ENCODE results near the gene PTPN14.
"Not testable (repeated sequence)": the region's sequence is repeated elsewhere in the genome, so short reads cannot be mapped to it uniquely, and the experiment has no call there.

Gene PTPN14

GRCh38 chr1:214540324-214540723 is 11.1 kb downstream of the PTPN14 start:
- DNase-seq = no peak

GRCh38 chr1:214538496-214538895 is 12.9 kb downstream of the PTPN14 start:
- no peak for DNase-seq

GRCh38 chr1:214537872-214538473 is 13.4 kb downstream of the PTPN14 start:
- DNase-seq = no peak

- DNase-seq = no peak
These were observed 14.2 kb downstream of the PTPN14 start for GRCh38 chr1:214537219-214537618.

- DNase-seq = no peak
These were observed 19.3 kb downstream of the PTPN14 start for GRCh38 chr1:214532070-214532469.

GRCh38 chr1:214525535-214526019 is 25.8 kb downstream of the PTPN14 start:
- no peak for DNase-seq

- DNase-seq = no peak
These were observed 26.6 kb downstream of the PTPN14 start for GRCh38 chr1:214524824-214525223.

DNA sequence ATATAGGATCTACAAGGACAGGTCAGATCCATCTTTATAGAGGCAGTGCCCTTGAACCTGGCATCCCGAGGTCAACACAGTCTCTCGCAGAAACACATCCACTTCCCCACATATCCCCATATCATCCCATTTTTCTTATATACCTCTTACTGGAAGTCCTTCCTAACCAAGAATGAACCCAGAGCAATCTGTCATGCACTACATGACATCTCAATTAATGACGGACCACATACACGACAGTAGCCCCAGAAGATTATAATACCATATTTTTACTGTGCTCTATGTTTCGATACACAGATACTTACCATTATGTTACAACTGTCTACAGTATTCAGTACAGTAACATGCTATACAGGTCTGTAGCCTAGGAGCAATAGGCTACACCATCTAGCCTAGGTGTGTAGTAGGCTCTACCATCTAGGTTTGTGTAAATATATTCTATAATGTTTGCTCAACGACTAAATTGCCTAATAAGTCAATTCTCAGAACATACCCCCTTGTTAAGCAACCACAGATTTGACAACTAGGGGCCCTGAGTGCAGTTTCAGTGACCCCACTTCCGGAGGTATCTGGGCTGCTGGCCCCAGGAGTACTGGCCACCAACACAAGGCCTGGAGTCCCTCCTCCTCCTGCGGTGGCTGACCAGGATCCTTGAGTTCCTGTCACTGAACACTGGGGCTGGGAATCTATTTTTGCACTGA is 28.1 kb downstream of the PTPN14 start:
- DNase-seq = no peak

DNA sequence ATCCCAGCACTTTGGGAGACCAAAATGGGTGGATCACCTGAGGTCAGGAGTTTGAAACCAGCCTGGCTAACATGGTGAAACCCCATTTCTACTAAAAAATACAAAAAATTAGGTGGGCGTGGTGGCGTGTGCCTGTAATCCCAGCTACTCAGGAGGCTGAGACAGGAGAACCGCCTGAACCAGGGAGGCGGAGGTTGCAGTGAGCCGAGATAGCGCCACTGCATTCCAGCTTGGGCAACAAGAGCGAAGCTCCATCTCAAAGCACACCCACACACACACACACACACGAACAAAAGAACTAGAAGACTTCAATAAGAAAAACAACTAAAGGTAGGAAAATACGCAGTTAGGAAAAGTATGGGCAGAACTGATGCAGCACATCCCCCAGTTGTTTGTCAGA is 29.9 kb downstream of the PTPN14 start:
- DNase-seq = not testable (repeated sequence)

- no peak for DNase-seq
These were observed 30.7 kb downstream of the PTPN14 start for GRCh38 chr1:214520544-214521165.

DNA sequence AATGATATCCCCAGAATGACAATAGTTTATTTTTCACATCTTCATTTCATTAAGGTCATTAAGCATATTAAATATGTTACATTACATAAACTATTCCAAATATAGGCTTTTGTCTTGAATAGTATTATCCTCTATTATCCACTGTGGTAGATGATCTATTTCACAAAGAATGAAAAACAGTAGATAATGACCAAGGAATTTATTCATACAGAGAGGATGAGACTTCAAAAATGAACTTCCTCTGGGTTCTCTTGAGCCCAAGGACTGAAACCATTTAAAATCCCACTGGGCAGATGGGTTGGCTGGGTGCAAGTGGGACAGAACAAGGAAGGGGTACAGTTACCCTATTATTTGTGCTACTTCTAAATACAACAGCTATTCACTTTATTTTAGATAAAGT is 33.0 kb downstream of the PTPN14 start:
- DNase-seq = no peak

DNA sequence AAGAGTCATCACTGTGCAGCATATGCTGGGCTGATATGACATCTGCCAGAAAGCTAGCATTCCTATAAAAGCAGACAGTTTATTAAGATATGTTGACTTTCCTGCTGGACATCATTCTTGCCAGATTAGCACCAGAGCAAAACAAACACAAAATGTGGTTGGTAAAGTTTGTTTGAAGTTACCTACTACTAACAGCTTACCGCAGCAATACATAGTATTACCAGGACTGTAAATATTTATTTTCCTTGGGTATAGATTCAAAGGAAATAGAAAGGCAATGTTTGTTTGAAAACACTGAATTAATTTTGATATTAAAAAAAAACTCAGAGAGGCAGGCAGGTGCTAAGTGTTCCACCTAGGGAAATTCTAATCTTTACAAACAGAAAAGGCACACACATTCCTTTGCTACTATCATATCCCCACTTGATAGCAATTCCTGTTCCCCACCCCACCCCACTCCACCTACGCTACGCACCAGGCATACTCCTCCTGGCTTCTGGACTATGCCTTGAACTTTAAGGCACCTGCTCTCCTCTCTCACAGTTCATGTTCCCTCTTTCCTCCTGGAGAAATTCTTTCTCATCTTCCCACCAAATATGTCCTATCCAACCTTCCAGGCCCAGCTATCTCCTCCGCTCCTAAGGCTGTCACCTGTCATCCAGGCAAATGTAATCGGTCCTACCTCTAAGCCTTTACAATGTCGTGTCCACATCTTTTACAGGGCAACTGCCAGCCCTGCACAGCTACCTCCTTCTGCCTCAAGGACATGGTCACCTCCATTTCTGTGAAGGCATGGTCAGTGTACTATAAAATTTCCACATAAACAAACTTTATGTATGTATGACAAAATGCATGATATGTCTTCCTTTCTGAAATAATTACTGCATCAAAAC is 34.7 kb downstream of the PTPN14 start:
- DNase-seq = no peak

GRCh38 chr1:214515544-214516433 is 35.6 kb downstream of the PTPN14 start:
- no peak for DNase-seq

DNA sequence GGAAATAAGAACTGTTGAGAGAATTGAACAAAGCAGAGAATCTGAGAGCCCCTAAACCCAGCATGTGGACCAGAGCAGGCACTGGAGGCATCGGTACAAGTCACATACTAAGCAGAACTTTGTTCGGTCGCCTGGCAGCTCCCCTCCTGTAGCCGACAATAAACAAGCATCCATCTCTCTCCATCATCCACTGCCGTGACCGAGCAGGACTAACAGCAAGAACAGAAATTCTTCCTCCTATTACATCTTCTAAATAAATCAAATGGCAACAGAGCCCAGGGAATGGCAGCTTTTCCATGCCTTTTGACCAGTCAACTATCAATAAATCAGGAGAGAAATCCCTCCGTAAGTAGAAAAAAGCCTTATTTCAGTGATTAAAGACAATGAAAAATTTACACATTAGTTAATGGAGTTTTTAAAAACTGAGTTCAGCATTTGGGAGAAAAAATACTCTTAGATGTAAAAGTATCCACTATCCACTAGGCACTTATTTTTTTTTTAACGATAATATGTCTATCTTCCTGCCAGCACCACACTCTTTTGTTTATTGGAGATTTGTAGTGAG is 36.5 kb downstream of the PTPN14 start:
- DNase-seq = no peak

- no peak for DNase-seq
These were observed 37.2 kb downstream of the PTPN14 start for GRCh38 chr1:214514032-214514818.

DNA sequence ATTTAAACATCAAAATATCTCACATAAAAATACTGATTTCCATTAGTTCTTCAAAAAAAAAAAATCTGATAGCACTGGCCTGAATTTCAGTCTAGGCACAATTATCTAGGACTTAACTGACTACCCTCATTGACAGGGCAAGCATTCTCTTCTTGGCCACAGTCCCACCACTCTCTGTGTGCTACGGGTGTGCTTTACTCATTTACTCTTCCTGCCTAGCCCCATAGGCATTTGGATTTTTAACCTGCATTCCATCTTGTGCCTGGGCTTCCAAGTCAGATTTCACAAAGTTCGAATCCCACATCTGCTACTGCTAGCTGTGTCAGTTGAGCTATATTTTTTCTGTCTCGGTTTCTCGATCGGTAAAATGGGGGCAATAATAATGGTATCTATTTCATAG is 38.0 kb downstream of the PTPN14 start:
- no peak for DNase-seq

DNA sequence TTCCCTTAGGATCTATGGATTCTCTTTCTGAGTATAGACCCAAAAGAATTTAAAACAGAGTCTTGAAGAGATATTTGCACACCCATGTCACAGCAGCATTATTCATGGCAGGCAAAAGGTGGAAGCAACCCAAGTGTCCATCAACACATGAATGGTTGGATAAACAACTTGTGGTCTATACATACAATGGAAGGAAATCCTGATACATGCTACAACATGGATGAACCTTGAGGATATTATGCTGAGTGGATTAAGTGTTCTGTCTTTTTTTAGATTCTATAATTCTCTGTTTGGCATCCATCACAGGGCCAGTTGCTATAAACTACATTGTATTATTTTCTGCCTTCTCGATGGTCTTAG is 39.8 kb downstream of the PTPN14 start:
- no peak for DNase-seq

DNA sequence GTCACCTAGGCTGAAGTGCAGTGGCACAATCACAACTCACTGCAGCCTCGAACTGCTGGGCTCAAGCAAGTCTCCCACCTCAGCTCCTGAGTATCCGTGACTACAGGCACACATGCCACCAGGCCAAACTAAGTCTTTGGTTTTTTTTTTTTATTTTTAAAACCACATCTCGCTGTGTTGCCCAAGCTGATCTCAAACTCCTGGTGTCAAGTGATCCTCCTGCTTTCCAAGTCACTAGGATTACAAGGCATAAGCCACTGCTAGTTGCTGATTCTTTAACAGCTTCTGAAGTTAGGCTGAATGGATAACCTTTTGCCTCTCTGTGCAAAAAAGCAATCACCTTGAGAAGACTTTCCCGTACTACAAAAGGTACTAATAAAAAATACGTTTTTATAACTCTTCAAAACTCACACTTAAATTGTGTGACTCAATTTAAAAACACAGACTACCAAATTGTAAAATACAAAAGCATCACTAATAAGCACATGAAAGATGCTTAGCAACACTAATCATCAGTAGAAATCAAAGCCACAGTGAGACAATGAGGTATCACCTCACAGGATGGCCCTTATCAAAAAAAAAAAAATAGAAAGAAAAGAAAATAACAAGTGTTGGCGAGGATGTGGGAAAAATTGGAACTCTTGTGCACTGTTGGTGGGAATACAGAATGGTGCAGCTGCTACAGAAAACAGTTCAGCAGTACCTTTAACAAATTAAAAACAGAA is 40.3 kb downstream of the PTPN14 start:
- DNase-seq = no peak

- DNase-seq = no peak
These were observed 40.9 kb downstream of the PTPN14 start for GRCh38 chr1:214510477-214510876.

- DNase-seq = not testable (repeated sequence)
These were observed 41.8 kb downstream of the PTPN14 start for GRCh38 chr1:214509622-214510021.
